Renal cortical epithelial cell (primary cell): ENCODE measurements around the gene CDK10. TPM values are rescaled to one million over a fixed set of nuclear protein-coding genes. Genes with fewer than 3 reads are reported as not detected.

Experiments used
- DNase-seq: peaks from one replicate; pipeline ENCODE4 v3.0.0-alpha.2; 2011; ENCODE audit warnings: low read depth
- total RNA-seq: library from RNA; depleted of rRNA; stranded (reverse); fragments of >200 nt; gene quantifications from 2 replicates; pipeline ENCODE4 v1.2.3, GENCODE V29; 2014

Gene CDK10
- total RNA-seq, 1 donor from 2014 or later, result 56.5 TPM

DNA sequence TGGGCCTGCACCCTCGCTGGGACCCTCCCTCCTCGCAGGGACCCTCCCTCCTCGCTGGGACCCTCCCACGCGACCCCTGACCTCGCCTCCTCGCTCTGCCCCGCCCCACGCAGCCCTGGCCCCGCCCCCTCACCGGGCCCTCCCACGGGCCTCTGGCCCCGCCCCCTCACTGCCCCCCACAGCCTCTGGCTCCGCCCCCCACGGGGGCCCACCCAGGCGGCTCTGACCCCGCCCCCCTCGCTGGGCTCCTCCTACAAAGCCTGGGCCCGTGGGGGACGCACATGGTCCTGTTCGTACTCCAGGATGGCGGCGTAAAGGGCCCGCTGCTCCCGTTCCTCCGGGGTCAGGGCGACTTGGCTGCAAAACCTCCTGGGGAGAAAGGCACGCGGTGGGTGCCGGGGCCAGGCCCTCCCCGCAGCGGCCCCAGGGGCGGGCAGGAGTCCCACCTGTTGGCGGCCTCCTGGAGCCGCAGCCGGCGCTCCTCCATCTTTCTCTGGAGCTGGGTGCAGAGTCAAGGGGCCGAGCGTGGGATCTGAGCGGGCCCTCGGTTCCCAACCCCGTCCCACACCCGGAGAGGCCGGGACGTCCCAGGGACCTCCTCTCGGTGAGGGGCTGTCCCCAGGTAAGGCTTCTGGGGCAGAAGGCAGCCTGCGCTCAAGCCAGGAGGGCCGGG is 25.2 kb downstream of the CDK10 start:
- DNase-seq, result peak; percentile 16

- DNase-seq, result no peak
Measured at GRCh38 chr16:89712274-89712781, 25.8 kb downstream of the CDK10 start.

GRCh38 chr16:89716493-89716892 is 30.0 kb downstream of the CDK10 start:
- no peak for DNase-seq

DNA sequence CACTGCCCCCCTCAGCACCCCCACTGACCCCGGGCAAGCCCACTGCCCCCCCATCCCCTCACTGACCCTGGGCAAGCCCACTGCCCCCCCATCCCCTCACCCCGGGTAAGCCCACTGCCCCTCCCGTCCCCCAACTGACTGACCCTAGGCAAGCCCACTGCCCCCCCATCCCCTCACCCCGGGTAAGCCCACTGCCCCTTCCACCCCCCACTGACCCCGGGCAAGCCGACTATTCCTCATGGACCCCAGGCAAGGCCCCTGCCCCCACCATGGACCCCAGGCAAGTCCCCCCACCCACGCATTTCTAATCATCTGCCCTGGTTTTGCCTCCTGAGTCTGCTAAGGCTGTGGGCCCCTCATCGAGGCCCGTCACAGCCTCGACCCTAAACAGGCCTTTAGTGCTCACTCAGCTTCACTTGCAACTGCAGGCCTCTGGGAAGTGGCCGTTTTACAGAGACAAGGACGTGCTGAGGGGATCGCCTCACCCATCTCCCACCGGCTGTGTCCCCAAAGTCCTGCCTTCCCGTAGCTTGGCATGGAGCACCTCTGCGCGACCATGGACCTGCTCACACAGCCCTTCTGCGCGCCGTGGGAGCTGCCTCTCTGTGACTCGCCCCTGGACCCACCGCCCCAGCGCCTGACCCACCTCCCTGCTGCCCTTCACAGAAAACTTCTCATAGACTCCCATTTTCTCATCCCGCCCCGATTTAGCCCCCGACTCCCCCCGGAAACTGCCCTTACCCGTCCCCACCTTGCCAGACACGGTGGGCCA is 30.6 kb downstream of the CDK10 start:
- DNase-seq, result no peak

DNA sequence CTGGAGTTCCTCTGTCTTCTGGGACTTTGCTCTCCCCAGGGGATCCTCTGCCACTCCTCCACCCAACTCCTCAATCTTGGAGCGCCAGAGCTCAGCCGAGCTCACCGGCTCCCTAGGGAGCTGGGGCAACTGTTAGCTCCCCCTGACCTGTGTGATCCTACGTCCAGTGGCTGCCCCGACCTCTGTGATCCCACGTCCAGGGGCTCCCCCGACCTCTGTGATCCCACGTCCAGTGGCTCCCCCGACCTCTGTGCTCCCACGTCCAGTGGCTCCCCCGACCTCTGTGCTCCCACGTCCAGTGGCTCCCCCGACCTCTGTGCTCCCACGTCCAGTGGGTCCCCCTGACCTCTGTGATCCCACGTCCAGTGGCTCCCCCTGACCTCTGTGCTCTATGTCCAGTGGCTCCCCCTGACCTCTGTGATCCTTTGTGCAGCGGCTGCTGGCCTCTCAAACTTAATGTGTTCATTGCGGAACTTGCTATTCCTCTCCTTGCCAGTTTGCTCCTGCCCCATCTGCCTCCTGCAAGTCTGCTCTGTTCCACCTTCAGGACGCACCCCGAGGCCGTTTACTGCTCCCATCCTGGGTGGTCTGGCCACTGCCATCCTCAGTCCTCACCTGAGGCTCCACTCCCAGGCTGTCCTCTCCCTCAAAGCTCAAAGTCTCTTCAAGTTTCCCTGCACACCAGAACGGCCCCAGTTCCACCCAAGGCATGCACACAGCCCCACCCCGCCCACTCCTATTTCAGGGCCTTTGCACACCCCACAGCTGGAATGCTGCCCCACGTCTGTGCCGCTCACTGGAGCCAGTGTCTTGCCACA is 31.4 kb downstream of the CDK10 start:
- no peak for DNase-seq

- no peak for DNase-seq
Measured at GRCh38 chr16:89720551-89720812, 34.0 kb downstream of the CDK10 start.

DNA sequence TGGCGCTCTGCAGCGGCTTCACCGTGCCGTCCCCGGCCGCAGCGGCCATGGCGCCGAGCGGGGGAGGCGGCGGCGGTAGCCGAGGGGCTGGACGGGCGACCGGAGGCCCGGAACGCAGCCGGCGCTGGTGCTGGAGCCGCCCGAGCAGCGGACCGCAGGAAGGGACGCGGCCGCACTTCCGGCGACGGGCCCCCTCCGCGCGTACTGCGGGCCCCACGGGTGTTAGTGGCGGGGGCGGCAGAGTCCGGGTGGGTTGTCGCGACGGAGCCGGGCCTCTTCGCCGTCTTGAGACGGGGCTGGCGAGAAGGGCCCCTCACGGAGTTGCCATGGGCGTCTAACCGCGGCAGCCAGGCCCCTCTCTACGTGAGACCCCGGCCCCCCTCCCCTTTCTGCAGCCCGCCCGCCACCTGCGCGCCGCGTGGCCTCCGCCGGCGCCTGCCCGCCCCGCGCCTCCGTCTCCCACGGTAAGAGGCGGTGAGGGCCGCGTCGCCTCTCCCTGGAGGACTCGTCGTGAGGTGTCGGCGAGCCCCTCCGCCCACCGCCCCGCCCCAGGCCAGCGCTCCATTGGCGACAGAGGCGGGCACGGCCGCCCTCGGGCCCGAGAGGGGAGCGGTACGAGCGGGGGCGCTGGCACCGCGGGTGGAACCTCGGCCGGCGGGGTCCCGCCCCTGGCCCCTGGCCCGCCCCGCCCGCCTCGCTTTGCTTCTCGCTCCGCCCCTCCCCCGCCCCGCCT is 34.5 kb downstream of the CDK10 start, which contains the start of the genes VPS9D1 and ZNF276:
TSS of gene VPS9D1 (minus strand) at position 86 of the 733 bp plus-strand sequence. CDS start at position 49, 37 bp downstream.
TSS of gene ZNF276 (plus strand) at position 725 of the 733 bp plus-strand sequence. CDS start 104 bp downstream, outside the sequence.
- peak; percentile 30 for DNase-seq

- DNase-seq, result peak; percentile 18
Measured at GRCh38 chr16:89721546-89722391, 35.3 kb downstream of the CDK10 start.

DNA sequence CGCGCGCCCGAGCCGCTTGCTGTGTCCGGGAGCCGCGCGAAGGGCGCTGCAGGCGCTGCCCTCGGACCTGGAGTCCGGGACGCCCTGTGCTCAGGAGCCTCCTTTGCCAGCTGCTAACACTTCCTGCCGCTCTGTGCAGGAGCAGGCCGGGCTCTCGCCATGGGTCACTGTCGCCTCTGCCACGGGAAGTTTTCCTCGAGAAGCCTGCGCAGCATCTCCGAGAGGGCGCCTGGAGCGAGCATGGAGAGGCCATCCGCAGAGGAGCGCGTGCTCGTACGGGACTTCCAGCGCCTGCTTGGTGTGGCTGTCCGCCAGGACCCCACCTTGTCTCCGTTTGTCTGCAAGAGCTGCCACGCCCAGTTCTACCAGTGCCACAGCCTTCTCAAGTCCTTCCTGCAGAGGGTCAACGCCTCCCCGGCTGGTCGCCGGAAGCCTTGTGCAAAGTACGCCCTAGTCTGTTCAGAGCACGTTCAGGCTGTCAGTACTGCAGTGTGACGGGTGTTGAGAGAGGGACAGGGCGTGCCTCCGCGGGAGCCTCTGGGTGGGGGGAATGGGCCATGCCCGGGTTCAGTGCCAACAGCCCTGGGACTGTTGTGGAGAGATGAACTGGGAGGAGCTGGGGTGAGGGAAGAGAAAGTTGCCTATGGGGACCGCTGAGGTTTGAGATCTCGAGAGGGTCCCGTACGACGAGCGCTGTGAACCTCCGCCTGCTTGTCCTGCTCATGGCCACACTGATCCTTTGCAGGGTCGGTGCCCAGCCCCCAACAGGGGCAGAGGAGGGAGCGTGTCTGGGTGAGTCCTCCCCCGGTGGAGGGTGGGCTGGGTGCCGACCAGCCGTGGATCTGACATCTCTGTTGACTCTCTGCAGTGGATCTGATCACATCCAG is 36.1 kb downstream of the CDK10 start:
- DNase-seq, result peak; percentile 49

DNA sequence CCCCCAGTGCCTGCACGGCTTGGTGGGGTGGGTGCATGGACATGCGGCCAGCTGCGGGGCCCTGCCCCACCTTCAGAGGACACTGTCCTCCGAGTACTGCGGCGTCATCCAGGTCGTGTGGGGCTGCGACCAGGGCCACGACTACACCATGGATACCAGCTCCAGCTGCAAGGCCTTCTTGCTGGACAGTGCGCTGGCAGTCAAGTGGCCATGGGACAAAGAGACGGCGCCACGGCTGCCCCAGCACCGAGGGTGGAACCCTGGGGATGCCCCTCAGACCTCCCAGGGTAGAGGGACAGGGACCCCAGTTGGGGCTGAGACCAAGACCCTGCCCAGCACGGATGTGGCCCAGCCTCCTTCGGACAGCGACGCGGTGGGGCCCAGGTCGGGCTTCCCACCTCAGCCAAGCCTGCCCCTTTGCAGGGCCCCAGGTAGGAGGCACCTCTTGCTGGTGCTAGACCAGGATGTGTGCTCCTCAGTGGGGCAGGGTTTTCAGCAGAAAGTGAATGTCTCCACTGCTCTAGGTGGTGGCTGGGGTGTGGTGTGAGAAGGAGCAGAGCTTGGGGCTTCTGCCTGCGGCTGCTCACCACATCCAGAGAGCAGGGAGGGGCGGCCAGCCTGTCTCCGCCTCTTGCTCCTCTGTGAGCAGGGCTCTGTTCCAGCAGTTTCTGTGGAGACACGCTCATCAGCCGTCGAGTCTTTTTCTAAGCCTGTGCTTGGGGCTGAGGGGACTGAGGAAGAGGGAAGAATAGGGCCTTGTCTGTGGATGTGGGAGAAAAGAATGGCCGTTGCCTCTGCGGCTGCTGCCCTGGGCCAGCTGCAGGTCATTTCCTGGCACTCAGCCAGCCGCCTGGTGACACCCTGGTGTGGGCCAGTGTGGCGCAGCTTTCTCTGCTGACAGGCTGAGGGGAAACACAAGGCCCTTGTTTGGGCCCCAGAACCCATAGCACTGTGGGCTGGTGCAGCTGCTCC is 37.1 kb downstream of the CDK10 start:
- DNase-seq, result no peak

- no peak for DNase-seq
Measured at GRCh38 chr16:89727406-89728120, 41.1 kb downstream of the CDK10 start.

DNA sequence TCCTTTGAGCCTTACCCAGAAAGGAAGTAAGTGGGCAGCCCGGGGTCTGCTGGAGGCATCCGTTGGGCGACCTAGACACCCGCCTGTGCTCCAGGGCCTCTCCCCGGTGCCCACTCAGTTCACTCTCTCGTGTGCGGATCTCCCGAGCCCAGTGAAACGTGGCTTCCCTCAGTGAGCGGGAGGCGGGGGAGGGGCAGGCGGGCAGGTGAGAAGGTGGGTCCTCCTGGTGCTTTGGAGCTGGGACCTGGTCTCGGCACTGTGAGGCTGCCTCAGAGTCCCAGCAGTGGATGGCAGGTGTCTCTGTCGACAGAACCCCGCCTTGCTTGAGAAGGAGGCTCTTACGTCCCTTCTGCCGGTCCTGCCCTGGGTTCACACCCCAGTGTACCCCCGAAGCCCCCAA is 42.8 kb downstream of the CDK10 start:
- DNase-seq, result no peak

GRCh38 chr16:89729863-89730593 is 43.5 kb downstream of the CDK10 start:
- DNase-seq, result no peak

DNA sequence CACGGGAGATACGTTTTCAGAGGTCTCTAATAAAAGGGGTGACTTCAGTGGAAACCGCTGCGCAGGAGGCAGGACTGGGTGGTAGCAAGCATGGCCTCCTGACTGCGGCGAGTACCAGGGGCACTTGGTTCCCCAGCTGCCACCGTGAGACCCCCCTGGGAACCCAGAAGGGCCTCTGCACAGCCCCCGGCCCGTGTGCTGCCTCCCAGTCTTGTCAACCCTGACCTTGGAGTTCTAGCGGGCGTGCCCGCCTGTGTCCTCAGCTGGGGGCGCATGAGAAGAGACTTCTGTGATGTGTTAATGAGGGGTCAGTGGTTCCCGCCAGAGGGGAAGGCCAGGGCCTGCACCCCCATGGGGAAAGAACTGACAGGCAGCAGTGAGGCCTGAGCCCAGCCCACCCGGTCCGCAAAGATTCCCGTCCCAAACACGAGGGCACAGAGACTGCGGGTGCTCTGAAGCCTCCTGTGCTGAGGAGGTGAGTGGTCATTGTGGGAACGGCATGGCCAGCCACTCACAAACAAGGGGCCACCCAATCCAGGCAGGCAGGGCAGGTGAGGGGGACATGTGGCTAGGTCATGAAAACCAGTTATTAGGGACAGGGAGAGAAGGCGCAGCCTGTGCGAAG is 44.2 kb downstream of the CDK10 start:
- no peak for DNase-seq

DNA sequence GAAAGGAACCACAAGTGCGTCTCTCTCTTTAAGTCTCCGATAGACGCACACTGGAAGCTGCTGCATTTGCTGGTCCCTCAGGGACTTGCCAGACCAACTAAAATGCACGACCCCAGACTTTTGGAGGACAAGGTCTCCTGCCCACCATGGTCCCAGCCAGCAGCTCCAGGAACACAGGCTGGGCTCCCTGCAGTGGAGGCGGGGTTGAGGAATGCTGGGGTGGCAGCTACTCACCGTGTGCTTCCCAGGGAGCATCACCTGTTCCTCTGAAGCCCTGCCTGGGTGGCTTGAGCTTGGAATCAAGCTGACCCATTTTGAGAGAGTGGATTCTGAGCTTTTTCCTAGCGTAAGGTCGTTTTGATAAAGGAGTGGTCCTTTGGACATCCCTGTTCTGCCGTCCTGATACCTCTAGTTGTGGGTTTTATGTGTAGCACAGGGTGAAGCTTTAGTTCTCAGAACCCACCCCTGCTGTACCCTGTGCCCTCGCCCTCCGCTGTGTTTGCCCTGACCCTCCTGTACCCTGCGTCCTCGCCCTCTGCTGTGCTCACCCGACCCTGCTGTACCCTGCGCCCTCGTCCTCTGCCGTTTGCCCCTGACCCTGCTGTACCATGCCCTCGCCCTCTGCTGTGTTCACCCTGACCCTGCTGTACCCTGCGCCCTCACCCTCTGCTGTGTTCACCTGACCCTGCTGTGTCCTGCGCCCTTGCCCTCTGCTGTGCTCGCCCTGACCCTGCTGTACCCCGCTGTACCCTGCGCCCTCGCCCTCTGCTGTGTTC is 45.8 kb downstream of the CDK10 start:
- no peak for DNase-seq

DNA sequence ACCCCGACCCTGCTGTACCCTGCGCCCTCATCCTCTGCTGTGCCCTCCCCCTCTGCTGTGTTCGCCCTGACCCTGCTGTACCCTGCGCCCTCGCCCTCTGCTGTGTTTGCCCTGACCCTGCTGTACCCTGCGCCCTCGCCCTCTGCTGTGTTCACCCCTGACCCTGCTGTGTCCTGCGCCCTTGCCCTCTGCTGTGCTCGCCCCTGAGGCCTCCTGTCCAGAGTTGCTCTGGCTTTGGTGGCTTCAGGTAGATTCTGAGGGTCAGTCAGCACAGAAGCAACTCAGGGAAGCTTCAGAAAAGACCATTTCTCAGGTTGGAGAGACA is 46.4 kb downstream of the CDK10 start:
- no peak for DNase-seq
